NOMO-1 treated with dmso at 0.1 percent for 144 hours (cell line): ENCODE measurements around the gene CNP.

Source experiments
- DNase-seq: peaks from one replicate; lab custom pipeline; 2025; ENCODE audit not compliant: unreplicated experiment; lab: John Stamatoyannopoulos, UW

The CNP gene

GRCh38 chr17:42026857-42027589 is 60.4 kb downstream of the CNP start:
- DNase-seq, result no peak
